ENCODE results near the gene TRAPPC14. TPM values are rescaled to one million over a fixed set of nuclear protein-coding genes. Genes with fewer than 3 reads are reported as not detected.

The TRAPPC14 gene
- total and polyA plus RNA-seq, 2 of the 8 experiments (the other 6 are each of a cell fraction or from before 2014, with no cell fraction given) = 11.9 to 22.1 TPM

DNA sequence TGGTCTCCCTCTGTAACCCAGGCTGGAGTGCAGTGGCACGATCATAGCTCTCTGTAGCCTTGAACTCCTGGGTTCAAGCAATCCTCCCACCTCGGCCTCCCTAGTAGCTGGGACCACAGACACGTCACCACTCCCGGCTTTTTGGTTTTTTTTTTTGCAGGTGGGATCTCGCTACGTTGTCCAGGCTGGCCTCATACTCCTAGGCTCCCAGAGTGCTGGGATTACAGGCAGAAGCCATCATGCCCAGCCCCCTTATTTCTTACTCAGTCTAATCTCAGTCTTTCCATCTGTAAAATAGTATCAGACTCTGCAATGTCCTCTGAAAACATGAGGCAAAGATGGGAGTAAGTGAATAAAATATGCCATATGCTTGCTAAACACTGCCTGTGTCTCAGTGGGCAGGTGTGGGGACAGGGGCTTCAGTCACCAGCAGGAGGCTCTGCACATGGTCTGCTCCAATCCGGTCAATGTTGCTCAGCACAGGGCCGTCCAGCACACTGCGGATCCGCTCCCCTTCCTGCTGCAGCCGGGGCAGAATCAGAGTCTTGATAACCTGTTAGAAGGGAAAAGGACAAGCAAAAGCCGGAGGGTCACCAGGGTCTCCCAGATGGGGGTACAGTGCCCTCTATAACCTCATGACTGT lies 48.9 kb downstream of the TRAPPC14 start:
- FAIRE-seq (no peak), DNase-seq (ENCODE audit: low read depth in 1 of 2, low spot score in 2 of 2) (no peak)
- Histone ChIP-seq H3K9ac (replicated peaks in 1 of 4; ENCODE audit: extremely low read depth in 1 of 4, low read depth in 3 of 4, low read length in 3 of 4) (no peak overlapping the region), H2AK5ac (ENCODE audit: low read depth, low read length) (no peak overlapping the region), H3K18ac (ENCODE audit: extremely low read depth, low read length) (no peak overlapping the region), H4K8ac (ENCODE audit: extremely low read depth, insufficient read depth, low read length) (no peak overlapping the region), H3K23me2 (ENCODE audit: low read depth, low read length) (no peaks in the 10 kb centered on the region), H3K4me1 (replicated peaks in 1 of 4; ENCODE audit: control insufficient read depth in 3 of 4, insufficient read depth in 4 of 4, low read length in 3 of 4) (no peaks in the 10 kb centered on the region; a peak in 1 of 7 replicates), H3K23ac (ENCODE audit: insufficient read length) (no peak overlapping the region), H3K27me3 (replicated peaks in 1 of 4; ENCODE audit: control insufficient read depth in 3 of 4, extremely low read depth in 1 of 4, insufficient read depth in 3 of 4, low read length in 3 of 4) (no peaks in the 10 kb centered on the region), H3K9me3 (ENCODE audit: insufficient read depth in 2 of 2, low read depth in 1 of 2, low read length in 1 of 2) (no peaks in the 10 kb centered on the region), H3K4me3 (ENCODE audit: extremely low read depth in 1 of 4, insufficient read depth in 2 of 4, low read depth in 3 of 4, low read length in 4 of 4) (no peak overlapping the region), H3K56ac (replicated peaks; ENCODE audit: insufficient read length, low read depth, low read length) (no peak overlapping the region), H2BK5ac (ENCODE audit: low read depth, low read length) (no peak overlapping the region), H4K91ac (replicated peaks; ENCODE audit: insufficient read length, low read length) (no peak overlapping the region), H2BK120ac (replicated peaks; ENCODE audit: low read depth, low read length) (no peak overlapping the region), H3K4me2 (ENCODE audit: insufficient read depth in 1 of 2, low read depth in 2 of 2, low read length in 2 of 2) (no peak overlapping the region), H4K5ac (ENCODE audit: insufficient read length, low read depth, low read length) (no peak overlapping the region), H3K4ac (replicated peaks; ENCODE audit: insufficient read length, low read depth, low read length) (no peak overlapping the region), H3K79me2 (ENCODE audit: control insufficient read depth in 1 of 2, insufficient read depth in 2 of 2, low read length in 2 of 2) (no peaks in the 10 kb centered on the region), H2BK12ac (ENCODE audit: low read depth, low read length) (no peak overlapping the region), H3K36me3 (ENCODE audit: control insufficient read depth in 2 of 4, insufficient read depth in 4 of 4, low read length in 3 of 4) (peaks cover 13 to 65% (median 43%) of the 10 kb centered on the region in 4 experiments), H2AFZ (ENCODE audit: low read length) (no peak overlapping the region), H3K27ac (ENCODE audit: low read depth, low read length) (no peak overlapping the region), H3K14ac (ENCODE audit: insufficient read length) (no peak overlapping the region), H2BK15ac (ENCODE audit: low read length) (no peak overlapping the region), H3K79me1 (ENCODE audit: low read depth, low read length) (no peaks in the 10 kb centered on the region; the same call in 1 of the 2 replicates), H4K20me1 (replicated peaks in 1 of 2; ENCODE audit: control insufficient read depth in 1 of 2, insufficient read depth in 2 of 2, low read length in 2 of 2) (peaks cover 5% of the 10 kb centered on the region in 2 experiments), H2BK20ac (ENCODE audit: low read length) (no peak overlapping the region)
- no peak for TF ChIP-seq SUZ12 (IDR thresholded peaks at IDR 0.05; ENCODE audit: low read length)
- TF ChIP-seq SP4 (IDR thresholded peaks at IDR 0.05; ENCODE audit: low read length) = no peak
- TF ChIP-seq, protein P1, sequence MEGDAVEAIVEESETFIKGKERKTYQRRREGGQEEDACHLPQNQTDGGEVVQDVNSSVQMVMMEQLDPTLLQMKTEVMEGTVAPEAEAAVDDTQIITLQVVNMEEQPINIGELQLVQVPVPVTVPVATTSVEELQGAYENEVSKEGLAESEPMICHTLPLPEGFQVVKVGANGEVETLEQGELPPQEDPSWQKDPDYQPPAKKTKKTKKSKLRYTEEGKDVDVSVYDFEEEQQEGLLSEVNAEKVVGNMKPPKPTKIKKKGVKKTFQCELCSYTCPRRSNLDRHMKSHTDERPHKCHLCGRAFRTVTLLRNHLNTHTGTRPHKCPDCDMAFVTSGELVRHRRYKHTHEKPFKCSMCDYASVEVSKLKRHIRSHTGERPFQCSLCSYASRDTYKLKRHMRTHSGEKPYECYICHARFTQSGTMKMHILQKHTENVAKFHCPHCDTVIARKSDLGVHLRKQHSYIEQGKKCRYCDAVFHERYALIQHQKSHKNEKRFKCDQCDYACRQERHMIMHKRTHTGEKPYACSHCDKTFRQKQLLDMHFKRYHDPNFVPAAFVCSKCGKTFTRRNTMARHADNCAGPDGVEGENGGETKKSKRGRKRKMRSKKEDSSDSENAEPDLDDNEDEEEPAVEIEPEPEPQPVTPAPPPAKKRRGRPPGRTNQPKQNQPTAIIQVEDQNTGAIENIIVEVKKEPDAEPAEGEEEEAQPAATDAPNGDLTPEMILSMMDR (IDR thresholded peaks at IDR 0.05; ENCODE audit: control extremely low read depth in 1 of 3, insufficient read depth in 1 of 3, low read depth in 1 of 3, low read length in 3 of 3) = peak in 2 of 3 experiments; percentile 24 to 37; a peak in 2 of 4 replicates
- no peak for TF ChIP-seq EZH2 (IDR thresholded peaks at IDR 0.05; ENCODE audit: low read depth, low read length, severe bottlenecking)
- TF ChIP-seq PHF8 (conservative IDR thresholded peaks at IDR 0.05; ENCODE audit: low read depth, low read length) = no peak
- TF ChIP-seq EGR1 (IDR thresholded peaks at IDR 0.05; ENCODE audit: borderline replicate concordance, low read depth, low read length) = no peak
- no peak for TF ChIP-seq SIN3A (conservative IDR thresholded peaks at IDR 0.05 in 1 of 2, IDR thresholded peaks at IDR 0.05 in 1 of 2; ENCODE audit: low read depth in 1 of 2, low read length in 2 of 2)
- ChIA-PET POLR2A (ENCODE audit: partially characterized antibody) (interaction anchor here (12.1 to 20.0 kb wide), 3 partner anchors 5 to 21 kb away, joined by 414 to 722 read pairs (median 414); partner anchors contain the start of genes AP4M1, CNPY4, COPS6 and MBLAC1), CTCF (ENCODE audit: partially characterized antibody) (interaction anchor here (6.0 kb wide), 1 partner anchor 21 kb away, joined by 48 read pairs; no protein-coding TSS in a partner anchor)
- WGBS, 2 experiments (ENCODE audit: extremely low coverage in 1 of 2, insufficient coverage in 1 of 2, insufficient read length in 1 of 2, insufficient replicate concordance in 2 of 2, low coverage in 1 of 2, low lambda C conversion rate in 2 of 2, missing lambda C conversion rate in 1 of 2) = 85% methylated on average over 12 of the region's 12 CpGs; no CpG with 5 or more reads in 1 of the 2 experiments

Data from H1 (cell line).